SKM-1 (cell line): ENCODE results near the gene BMX.

Experiments used
- DNase-seq: peaks from one replicate; lab custom pipeline; 2025; ENCODE audit not compliant: unreplicated experiment; lab: John Stamatoyannopoulos, UW

Gene BMX

DNA sequence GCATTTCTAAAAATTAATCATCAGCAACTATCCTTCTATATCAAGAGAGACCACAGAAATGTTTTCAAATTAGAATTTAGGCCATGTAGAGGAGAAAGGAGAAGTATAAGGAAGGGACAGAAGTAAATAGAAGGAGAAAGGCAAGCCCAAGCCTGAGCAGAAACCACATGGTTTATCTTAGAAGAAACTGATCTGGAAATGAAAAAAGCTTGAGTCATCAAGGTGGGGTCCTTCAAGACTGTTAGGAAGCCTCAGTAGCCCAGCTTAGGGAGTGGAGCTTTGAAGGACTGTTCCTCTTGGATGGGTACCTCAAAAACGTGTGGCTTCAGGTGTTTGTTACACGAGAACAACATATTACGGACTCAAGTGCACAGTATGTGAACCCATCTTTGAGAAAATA is 4.5 kb downstream of the BMX start:
- peak; percentile 1 for DNase-seq

DNA sequence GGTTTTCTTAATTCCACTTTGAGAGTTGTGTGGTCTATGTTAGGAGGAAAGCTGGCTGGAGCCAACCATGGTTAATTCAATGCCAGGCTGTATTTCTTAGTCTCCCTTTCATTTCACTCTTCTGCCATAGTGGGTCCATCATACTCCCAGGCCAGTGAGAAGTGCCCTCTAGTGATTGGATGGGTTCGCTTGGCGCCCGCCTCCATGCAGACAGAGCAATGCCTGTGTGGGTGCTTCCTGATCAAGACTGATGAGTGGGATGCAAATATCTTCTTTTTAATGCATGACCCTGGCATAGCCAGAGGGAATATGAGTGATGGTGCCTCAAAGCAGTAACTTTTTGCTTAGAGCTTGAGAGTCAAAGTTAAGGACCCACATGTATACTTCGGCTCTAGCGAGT is 6.4 kb downstream of the BMX start:
- DNase-seq = no peak

DNA sequence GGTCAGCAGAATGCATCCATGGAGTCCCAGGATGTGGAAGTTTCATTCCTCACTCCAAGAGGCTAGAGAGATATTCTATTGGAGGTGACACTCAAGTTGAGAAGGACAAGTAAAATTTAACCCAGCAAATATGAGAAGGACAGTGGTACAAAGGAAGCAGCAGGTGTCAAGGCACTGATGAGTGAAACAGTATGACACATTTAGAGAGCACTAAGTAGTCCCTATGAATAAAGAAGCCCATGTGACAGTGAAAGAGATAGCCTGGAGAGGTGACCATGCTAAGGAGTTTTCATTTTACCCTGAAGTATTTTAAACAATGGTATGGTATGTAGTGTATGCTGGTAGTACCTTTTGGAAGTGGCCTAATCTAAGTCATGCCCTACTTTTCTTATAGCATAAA is 9.2 kb downstream of the BMX start:
- no peak for DNase-seq

GRCh38 chrX:15511563-15511962 is 11.0 kb downstream of the BMX start:
- no peak for DNase-seq

DNA sequence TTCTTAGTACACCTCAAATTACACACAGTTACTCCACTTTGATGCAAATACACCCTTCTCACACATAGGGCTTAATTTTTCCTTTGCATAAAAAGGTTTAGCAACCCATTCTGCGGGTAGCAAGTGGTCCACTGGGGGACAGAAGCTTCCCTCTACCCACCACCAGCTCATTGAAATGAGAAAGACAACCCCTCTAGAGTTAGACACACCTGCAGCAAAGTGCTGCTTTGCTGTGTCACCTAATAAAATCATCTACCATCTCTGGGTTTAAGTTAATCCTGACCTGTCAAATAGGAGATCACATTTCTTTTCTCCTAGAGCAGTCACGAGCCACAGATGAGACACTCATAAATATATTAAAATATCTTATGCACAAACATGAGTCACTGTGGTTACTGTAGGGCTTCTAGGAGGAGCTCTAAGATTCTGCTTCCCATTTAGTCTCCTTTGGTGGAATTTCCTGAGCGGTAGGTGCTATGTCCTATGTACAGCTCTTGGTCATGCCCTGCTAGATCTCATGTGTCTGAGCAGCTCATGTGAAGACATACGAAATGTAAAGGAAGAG is 11.9 kb downstream of the BMX start:
- DNase-seq = no peak

DNA sequence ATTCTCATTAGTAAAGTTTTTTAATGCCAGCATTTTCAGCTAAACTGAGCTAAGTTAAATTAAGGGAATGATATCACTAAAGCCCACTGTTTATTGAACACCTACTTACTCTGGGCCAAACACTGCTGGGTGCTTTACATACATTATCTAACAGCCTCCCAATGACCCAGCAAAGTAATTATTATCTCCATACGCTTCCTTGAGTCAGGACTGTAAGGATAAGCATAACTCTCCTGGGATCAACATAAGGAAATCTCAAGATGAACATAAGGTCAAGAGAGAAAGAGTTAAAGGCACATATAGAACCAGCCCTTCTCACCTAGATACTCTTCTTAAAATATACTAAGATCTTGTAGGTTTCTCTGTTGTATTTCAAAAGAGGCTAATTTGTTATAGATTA is 13.7 kb downstream of the BMX start:
- DNase-seq = no peak

GRCh38 chrX:15515931-15516330 is 15.3 kb downstream of the BMX start:
- DNase-seq = no peak

GRCh38 chrX:15522464-15522863 is 21.9 kb downstream of the BMX start:
- no peak for DNase-seq

DNA sequence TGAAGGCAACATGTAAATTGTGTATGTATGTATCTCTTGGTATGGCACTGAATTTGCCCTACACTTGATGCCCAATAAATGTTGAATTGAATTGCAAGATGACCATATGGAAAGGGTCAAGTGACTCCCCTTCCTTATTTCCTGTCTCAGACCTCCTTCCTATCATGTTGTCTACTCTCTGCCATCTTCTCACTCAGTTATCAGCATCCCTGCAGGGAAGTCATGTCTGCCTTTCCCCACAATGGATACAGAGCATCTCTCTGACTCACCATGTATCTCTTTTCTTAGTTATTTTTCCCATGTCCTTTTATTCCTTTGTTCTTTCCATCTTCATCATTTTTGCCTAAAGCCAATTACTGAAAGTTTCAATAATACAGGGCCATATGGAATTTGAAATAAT is 22.5 kb downstream of the BMX start:
- DNase-seq = no peak

DNA sequence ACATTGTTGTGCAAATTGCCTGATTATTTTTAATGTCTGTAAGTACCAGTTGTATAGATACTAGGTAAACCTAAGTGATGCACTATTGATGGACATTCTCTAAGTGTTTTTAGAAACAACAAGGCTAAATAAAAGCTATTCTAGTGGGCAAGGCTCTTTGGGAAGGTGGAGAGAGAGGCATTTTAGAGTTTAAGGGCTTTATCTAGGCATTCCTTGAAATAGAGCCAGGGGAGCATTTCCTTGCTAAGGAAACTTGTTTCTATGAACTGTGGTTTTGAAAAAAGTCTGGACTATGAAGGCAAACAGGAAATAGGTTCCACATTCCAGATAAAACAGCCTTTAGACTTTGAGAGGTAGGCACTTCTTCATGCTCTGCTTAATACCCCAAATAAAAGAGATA is 23.8 kb downstream of the BMX start:
- DNase-seq = no peak

- no peak for DNase-seq
These were observed 25.2 kb downstream of the BMX start for GRCh38 chrX:15525664-15526416.

DNA sequence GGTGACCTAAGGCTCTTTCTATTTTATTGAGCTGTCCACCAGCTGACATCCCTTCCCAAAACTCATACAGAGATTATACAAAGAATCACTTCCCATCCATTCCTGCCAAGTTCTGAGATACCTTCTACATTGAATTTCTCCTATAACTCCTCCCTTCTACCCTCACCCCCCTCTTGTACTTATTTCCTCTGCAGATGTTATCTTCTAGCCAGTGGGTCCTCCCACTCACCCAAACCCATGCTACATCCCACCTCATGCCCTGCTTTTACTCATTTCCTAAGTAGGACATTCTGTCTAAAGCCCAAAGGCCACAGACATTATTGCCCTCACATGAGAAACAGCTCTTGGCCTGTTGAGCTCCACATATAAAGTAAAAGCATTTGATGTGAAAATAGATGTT is 28.6 kb downstream of the BMX start:
- no peak for DNase-seq

- no peak for DNase-seq
These were observed 29.7 kb downstream of the BMX start for GRCh38 chrX:15530318-15530717.

DNA sequence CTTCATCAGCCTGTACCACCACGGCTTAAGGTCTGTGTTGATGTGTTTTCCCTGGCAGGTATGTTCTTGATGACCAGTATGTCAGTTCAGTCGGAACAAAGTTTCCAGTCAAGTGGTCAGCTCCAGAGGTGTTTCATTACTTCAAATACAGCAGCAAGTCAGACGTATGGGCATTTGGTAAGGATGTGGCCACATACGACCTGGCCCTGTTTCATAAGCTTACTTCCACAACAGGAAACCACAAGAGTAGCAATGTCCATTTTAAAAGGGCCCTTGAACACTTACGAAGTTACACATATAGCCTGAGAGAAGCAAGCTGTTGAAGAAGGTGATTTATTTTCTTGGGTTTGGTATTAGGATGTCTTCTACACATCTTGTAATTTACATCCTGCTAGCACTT is 46.1 kb downstream of the BMX start:
- peak; percentile 33 for DNase-seq

GRCh38 chrX:15547356-15547755 is 46.7 kb downstream of the BMX start:
- DNase-seq = no peak

- DNase-seq = no peak
These were observed 48.8 kb downstream of the BMX start for GRCh38 chrX:15549189-15550012.

- DNase-seq = no peak
These were observed 58.6 kb downstream of the BMX start for GRCh38 chrX:15559227-15559626.

DNA sequence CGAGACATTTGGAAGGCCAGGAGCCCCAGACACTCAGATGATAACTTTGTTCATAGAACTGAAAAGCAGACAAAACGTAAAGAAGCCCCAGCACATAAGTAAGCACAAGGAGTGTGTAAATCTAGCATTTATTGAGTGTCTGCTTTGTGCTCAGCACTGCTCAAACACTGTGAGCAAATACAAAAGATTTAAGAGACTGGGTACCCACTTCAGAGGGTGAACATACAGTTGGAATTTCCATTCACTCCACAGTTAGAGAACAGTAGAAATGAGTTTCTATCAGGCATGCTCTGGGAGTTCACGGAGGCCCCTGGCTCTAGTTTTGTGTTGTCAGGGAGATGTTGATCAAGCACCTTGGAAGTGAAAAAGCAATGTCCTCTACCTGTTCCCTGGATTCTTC is 60.3 kb downstream of the BMX start:
- DNase-seq = no peak

DNA sequence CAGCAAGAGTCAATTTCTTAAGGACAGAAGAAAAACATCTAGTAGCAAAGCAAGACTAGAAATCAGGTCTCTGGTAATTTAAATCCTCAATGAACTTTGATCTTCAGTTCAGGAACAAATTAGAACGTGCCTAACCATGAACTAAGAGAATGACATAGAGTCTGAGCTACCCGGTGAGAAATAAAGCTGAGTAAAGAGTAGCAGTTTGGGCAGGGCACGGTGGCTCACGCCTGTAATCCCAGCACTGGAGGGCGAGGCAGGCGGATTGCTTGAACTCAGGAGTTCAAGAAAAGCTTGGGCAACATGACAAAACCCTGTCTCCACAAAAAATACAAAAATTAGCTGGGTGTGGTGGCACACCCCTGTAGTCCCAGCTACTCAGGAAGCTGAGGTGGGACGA is 62.4 kb downstream of the BMX start:
- DNase-seq = no peak

DNA sequence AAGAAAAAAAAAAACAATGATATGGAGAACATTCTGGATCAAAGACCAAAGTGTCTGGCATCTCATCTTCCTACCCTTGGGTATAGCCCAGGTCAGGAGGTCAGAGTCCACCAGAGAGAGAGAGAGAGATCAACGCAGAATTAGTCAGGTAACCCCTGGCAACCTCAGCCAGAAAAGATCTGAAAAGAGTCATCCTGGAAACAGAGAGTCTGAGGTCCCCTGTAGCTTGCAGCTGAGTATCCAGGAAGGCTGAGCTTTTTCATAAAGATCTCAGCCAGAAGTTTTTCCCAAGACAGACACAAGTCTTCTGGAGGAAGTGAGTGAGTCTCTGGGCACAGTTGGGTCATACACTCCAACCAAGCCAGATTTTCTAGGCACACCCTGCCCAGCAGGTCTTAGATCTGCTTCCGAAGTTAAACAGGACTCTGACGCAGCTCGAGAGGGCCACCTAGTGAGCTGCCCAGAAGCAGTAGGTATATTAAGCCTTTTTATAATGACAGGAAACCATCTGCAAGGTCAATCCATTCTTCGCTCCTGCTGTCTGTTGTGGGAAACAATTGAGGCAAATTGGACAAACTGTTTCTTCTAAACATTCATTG is 64.5 kb downstream of the BMX start:
- peak; percentile 22 for DNase-seq

GRCh38 chrX:15566244-15566643 is 65.6 kb downstream of the BMX start:
- no peak for DNase-seq

DNA sequence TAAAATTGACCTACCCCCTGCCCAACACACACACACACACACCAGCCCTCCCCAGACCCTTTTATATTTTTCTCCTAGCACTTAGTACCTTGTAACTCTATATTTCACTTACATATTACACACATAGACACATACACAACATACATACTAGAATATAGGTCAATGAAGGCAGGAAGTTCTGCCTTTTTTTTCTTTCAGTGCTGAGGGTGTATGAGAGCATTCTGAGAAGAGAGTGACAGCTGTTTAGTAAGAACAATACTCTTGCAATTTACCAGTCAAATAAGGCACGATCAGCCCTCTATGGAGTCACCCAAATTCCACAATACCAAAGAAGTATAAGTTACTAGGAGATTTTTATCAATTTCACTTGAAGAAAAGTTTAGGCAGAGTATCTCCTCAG is 66.7 kb downstream of the BMX start:
- DNase-seq = no peak
